Measurements from ENCODE around the gene ECE2. TPM values are rescaled to one million over a fixed set of nuclear protein-coding genes. Genes with fewer than 3 reads are reported as not detected.

ECE2 gene
- polyA plus RNA-seq, 2 of the 4 experiments (the other 2 are of a cell fraction): not detected

DNA sequence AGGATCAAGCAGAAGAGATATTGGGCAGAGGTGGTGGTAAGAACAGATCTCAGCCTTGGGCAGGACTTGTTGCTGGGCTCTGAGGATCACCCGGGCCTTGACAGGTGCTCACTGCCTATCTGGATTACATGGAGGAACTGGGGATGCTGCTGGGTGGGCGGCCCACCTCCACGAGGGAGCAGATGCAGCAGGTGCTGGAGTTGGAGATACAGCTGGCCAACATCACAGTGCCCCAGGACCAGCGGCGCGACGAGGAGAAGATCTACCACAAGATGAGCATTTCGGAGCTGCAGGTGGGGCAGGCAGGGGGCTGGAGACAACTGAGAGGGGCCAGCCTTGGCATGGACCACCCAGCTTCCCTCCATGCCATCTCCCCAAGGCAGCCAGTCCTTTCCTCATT, 7.9 kb downstream of the ECE2 start:
- no peak for DNase-seq (ENCODE audit: low read depth in 1 of 2, low spot score in 1 of 2)
- TF ChIP-seq, protein P1, sequence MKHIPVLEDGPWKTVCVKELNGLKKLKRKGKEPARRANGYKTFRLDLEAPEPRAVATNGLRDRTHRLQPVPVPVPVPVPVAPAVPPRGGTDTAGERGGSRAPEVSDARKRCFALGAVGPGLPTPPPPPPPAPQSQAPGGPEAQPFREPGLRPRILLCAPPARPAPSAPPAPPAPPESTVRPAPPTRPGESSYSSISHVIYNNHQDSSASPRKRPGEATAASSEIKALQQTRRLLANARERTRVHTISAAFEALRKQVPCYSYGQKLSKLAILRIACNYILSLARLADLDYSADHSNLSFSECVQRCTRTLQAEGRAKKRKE (CRISPR knock-in tag; IDR thresholded peaks at IDR 0.05; ENCODE audit: low read depth): no peak
- TF ChIP-seq FOSB (CRISPR knock-in tag; IDR thresholded peaks at IDR 0.05): no peak
- no peak for TF ChIP-seq NR3C1 (IDR thresholded peaks at IDR 0.05)
- TF ChIP-seq, protein P2, sequence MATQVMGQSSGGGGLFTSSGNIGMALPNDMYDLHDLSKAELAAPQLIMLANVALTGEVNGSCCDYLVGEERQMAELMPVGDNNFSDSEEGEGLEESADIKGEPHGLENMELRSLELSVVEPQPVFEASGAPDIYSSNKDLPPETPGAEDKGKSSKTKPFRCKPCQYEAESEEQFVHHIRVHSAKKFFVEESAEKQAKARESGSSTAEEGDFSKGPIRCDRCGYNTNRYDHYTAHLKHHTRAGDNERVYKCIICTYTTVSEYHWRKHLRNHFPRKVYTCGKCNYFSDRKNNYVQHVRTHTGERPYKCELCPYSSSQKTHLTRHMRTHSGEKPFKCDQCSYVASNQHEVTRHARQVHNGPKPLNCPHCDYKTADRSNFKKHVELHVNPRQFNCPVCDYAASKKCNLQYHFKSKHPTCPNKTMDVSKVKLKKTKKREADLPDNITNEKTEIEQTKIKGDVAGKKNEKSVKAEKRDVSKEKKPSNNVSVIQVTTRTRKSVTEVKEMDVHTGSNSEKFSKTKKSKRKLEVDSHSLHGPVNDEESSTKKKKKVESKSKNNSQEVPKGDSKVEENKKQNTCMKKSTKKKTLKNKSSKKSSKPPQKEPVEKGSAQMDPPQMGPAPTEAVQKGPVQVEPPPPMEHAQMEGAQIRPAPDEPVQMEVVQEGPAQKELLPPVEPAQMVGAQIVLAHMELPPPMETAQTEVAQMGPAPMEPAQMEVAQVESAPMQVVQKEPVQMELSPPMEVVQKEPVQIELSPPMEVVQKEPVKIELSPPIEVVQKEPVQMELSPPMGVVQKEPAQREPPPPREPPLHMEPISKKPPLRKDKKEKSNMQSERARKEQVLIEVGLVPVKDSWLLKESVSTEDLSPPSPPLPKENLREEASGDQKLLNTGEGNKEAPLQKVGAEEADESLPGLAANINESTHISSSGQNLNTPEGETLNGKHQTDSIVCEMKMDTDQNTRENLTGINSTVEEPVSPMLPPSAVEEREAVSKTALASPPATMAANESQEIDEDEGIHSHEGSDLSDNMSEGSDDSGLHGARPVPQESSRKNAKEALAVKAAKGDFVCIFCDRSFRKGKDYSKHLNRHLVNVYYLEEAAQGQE (IDR thresholded peaks at IDR 0.05): no peak
- TF ChIP-seq HOXB5 (CRISPR knock-in tag; IDR thresholded peaks at IDR 0.05): no peak
- TF ChIP-seq RCOR1 (IDR thresholded peaks at IDR 0.05; ENCODE audit: low read depth, low read length): no peak
- no peak for TF ChIP-seq CHD2 (IDR thresholded peaks at IDR 0.05; ENCODE audit: low read length, partially characterized antibody)
- no peak for TF ChIP-seq ZFP36 (IDR thresholded peaks at IDR 0.05; ENCODE audit: borderline replicate concordance, partially characterized antibody)
- TF ChIP-seq KDM1A (IDR thresholded peaks at IDR 0.05; ENCODE audit: low read depth): no peak
- no peak for TF ChIP-seq ZSCAN20 (CRISPR knock-in tag; IDR thresholded peaks at IDR 0.05)
- TF ChIP-seq, protein P3, sequence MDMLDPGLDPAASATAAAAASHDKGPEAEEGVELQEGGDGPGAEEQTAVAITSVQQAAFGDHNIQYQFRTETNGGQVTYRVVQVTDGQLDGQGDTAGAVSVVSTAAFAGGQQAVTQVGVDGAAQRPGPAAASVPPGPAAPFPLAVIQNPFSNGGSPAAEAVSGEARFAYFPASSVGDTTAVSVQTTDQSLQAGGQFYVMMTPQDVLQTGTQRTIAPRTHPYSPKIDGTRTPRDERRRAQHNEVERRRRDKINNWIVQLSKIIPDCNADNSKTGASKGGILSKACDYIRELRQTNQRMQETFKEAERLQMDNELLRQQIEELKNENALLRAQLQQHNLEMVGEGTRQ (IDR thresholded peaks at IDR 0.05): no peak
- TF ChIP-seq KDM5A (IDR thresholded peaks at IDR 0.05): no peak
- no peak for TF ChIP-seq HOXB13 (CRISPR knock-in tag; IDR thresholded peaks at IDR 0.05; ENCODE audit: low read depth)
- no peak for TF ChIP-seq ESRRA (IDR thresholded peaks at IDR 0.05; ENCODE audit: borderline replicate concordance, low read length)
- TF ChIP-seq CEBPB (IDR thresholded peaks at IDR 0.05): no peak
- TF ChIP-seq, protein P4, sequence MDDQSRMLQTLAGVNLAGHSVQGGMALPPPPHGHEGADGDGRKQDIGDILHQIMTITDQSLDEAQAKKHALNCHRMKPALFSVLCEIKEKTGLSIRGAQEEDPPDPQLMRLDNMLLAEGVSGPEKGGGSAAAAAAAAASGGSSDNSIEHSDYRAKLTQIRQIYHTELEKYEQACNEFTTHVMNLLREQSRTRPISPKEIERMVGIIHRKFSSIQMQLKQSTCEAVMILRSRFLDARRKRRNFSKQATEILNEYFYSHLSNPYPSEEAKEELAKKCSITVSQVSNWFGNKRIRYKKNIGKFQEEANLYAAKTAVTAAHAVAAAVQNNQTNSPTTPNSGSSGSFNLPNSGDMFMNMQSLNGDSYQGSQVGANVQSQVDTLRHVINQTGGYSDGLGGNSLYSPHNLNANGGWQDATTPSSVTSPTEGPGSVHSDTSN (IDR thresholded peaks at IDR 0.05): no peak
- no peak for TF ChIP-seq MYC (IDR thresholded peaks at IDR 0.05; ENCODE audit: borderline replicate concordance, low read length)
- TF ChIP-seq, protein P5, sequence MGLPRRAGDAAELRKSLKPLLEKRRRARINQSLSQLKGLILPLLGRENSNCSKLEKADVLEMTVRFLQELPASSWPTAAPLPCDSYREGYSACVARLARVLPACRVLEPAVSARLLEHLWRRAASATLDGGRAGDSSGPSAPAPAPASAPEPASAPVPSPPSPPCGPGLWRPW (IDR thresholded peaks at IDR 0.05): no peak
- ChIA-PET POLR2A (no interaction called here), CTCF (interaction anchor here (0.7 to 4.5 kb wide), 6 partner anchors 22 to 930 kb away, joined by 3 to 24 read pairs (median 5); partner anchors contain the start of gene VWA5B2)
- no peaks in the 10 kb centered on the region for H3K4me1 ChIP-seq
- no peak for FAIRE-seq
- no peaks in the 10 kb centered on the region for H3K9me3 ChIP-seq
- H3K27ac ChIP-seq: no peak overlapping the region
- H3K4me3 ChIP-seq: no peak overlapping the region
- no peak for ATAC-seq
- 72% methylated on average over 8 of the region's 8 CpGs for WGBS (ENCODE audit: missing lambda C conversion rate)
- H3K4me2 ChIP-seq: no peak overlapping the region

DNA sequence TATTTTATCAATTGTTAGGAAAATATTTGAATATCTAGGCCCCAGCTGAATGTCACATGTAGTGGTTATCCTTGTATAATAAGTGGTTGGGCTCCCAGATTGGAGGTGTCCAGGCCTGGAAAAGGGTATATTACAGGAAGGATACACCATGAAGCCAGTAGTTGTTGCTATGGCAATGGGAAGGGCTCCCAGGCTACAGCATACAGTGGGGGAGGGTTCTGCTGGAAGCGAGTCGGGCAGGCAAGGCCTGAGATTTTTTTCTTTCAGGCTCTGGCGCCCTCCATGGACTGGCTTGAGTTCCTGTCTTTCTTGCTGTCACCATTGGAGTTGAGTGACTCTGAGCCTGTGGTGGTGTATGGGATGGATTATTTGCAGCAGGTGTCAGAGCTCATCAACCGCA, 8.9 kb downstream of the ECE2 start:
- FAIRE-seq (no peak), ATAC-seq (peak; percentile 79 to 86), DNase-seq (ENCODE audit: low read depth in 1 of 2, low spot score in 1 of 2) (peak; percentile 71 to 78)
- Histone ChIP-seq H3K4me2 (no peak overlapping the region), H3K9me3 (no peaks in the 10 kb centered on the region), H3K4me3 (no peak overlapping the region), H3K4me1 (no peaks in the 10 kb centered on the region), H3K27ac (no peak overlapping the region)
- TF ChIP-seq, protein P6, sequence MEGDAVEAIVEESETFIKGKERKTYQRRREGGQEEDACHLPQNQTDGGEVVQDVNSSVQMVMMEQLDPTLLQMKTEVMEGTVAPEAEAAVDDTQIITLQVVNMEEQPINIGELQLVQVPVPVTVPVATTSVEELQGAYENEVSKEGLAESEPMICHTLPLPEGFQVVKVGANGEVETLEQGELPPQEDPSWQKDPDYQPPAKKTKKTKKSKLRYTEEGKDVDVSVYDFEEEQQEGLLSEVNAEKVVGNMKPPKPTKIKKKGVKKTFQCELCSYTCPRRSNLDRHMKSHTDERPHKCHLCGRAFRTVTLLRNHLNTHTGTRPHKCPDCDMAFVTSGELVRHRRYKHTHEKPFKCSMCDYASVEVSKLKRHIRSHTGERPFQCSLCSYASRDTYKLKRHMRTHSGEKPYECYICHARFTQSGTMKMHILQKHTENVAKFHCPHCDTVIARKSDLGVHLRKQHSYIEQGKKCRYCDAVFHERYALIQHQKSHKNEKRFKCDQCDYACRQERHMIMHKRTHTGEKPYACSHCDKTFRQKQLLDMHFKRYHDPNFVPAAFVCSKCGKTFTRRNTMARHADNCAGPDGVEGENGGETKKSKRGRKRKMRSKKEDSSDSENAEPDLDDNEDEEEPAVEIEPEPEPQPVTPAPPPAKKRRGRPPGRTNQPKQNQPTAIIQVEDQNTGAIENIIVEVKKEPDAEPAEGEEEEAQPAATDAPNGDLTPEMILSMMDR (IDR thresholded peaks at IDR 0.05): peak; percentile 26; the same call in 2 of the 3 replicates
- no peak for TF ChIP-seq NR3C1 (IDR thresholded peaks at IDR 0.05)
- TF ChIP-seq RAD21 (conservative IDR thresholded peaks at IDR 0.05 in 1 of 2, IDR thresholded peaks at IDR 0.05 in 1 of 2): peak; percentile 39 to 67; a peak in 4 of 5 replicates
- WGBS (ENCODE audit: missing lambda C conversion rate): 4% methylated on average over 4 of the region's 4 CpGs
- CTCF ChIA-PET: interaction anchor here (0.6 to 4.5 kb wide), 11 partner anchors 10 to 399 kb away, joined by 3 to 24 read pairs (median 3); partner anchors contain the start of genes EEF1AKMT4 and VWA5B2
- POLR2A ChIA-PET: no interaction called here

Data from A549 (cell line).